ENCODE measurements around the gene NFIX.

NFIX gene

GRCh38 chr19:13112555-13112954 lies 117.3 kb downstream of the NFIX start:
- no peak for ATAC-seq

DNA sequence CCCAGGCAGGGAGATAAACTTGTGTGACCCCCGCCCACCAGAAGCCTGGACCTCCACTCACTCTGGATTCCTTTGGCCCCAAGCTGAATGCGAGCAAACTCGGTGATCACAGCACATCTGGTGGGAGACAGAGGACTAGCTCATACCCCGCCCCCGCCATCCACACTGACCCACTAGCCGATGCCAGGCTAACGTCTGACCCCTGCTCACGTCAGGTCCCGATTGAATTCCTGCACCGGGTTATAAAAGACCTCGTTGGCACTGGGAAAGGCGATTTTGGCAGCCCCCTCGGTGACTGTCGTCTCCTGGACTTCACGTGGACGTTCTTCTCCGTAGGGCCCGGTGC lies 120.6 kb downstream of the NFIX start:
- no peak for ATAC-seq

GRCh38 chr19:13116282-13117175 lies 121.3 kb downstream of the NFIX start, which contains the start of gene TRMT1:
TRMT1 (minus strand) TSS chr19:13116740; CDS start chr19:13116399, 341 bp downstream.
- peak; percentile 52 to 59 for ATAC-seq

- ATAC-seq = peak in 1 of 2 donors; percentile 2
These were observed 122.0 kb downstream of the NFIX start for GRCh38 chr19:13117176-13117771.

DNA sequence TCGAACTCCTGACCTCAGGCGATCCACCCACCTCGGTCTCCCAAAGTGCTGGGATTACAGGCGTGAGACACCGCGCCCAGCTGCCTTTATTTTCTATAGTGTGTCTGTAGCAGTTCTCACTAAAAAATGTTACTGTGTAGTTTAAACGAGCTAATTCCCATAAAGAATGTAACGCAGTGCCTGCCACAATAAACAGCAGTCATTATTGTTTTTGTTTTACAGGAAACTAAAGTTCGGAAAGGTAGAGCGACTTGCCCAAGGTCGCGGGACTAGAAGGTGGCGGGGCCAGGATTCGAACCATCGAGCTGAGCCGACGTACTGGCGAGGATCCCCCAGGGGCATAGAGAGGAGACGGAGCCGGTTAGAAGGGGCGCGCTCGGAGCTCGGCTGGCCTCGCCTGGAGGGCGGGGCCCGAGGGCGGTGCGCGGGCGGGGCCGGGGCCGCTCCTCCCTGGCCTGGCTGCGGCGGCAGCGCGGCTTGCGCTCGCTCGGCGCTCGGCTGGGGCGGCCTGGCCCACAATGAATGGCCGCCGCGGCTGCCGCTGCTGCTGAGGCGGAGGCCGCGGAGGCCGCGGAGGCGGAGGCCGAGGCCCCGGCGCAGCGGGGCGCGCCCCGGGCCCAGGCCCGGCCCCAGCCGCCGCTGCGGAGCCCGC lies 122.6 kb downstream of the NFIX start, which contains the start of gene NACC1:
Gene NACC1, plus strand, starts transcription at position 493 of the 652 bp plus-strand sequence. CDS start 16,944 bp downstream, outside the sequence.
- peak; percentile 77 to 83 for ATAC-seq

- ATAC-seq = peak; percentile 0 to 2
These were observed 123.3 kb downstream of the NFIX start for GRCh38 chr19:13118424-13119193.

DNA sequence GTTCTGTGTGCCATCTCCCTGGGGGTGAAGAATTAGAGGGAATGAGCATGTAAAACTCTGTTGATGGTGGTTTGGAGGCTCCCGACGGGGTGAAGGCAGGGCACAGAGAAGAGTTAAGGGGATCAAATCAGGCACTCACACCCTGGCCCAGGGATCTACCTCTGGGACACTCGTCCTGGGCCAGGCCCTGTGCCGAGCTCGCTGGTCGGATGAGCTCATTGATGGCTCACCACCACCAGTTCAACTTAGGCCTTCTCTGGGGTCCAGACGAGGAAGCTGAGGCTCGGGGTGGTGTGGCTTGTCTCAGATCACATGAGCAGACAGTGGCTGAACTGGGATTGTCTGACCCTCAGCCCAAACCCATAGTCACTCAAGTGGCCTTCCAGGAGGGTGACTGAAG lies 124.4 kb downstream of the NFIX start:
- ATAC-seq = no peak

GRCh38 chr19:13120031-13120430 lies 124.8 kb downstream of the NFIX start:
- ATAC-seq = no peak

GRCh38 chr19:13120817-13121216 lies 125.5 kb downstream of the NFIX start:
- ATAC-seq = no peak

DNA sequence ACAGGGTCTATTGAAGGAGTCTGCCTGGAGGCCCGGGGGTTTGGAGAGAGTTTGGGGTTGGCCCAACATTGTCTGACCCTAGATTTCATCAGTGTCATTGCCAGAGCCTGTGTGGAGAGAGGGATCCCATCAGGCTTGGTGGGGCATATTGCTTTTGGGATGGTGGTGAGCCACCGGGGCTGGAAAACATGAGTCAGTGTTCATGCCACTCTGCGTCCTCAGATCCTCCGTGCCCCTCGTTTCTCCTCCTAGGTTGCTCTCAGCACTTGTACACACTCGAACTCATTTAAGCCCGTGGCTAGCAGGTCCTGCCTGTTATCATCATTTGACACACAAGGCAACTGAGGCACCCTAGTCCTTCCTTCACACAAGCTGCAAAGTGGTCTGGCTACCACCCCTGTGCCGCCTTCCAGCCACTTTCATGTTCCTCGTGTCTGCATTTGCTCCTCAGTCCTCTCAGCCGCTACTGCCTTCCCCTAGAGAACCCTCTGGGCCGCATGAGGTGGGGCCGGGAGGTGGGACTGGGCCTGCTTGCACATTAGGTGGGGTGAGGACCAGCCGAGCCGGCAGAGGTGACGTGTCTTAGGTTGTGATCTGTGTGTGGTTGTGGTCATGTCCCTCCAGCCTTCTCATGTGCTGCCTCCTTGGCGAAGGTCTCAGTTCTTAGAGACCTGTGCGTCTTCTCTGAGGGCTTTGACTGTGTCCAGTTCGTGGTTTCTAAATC lies 126.4 kb downstream of the NFIX start:
- ATAC-seq = no peak

- ATAC-seq = no peak
These were observed 127.1 kb downstream of the NFIX start for GRCh38 chr19:13122275-13122878.

DNA sequence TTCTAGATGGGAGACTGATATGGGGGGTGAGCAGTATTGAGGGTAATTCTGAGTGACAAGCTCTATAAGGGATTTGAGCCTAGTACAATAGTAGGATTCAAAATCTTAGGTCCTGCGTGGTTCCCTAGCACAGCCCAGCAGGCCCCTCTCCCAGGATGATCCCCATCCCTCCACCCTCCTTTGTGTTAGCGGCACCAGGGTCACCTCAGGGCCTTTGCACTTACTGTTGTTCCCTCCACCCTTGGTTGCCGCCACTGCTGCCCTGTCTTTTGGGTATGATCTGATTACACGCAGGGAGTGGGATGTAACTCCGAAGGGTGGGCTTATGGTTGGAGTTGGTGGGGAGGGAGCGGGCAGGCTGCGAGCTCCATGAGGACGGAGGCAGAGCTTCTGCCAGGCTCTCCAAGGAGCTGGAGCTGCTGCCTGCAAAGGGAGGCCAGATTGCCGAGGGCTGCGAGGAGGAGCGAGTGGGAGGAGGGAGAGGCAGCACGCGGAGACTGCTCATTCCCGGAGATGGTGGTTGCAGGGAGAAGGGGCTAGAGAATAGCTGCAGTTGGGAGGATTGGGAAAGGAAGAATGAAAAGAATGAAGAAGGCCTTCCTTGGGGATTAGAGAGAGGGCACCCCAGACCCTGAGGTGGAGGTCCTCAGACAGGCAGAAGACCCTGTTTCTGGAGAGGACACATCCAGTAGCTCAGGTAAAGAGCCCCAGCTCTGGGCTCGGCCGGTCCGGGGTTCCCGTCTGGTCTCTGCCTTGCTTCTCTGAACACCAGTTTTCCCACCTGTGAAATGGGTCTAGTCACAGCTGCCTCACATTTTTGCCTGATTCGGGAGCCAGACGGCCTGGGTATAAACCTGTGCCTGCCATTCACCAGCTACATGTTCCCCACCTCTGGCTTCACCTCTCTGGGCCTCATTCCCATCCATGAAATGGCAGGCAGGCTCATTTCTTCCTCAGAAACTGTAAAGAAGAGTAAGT lies 128.0 kb downstream of the NFIX start:
- no peak for ATAC-seq

GRCh38 chr19:13127051-13127450 lies 131.8 kb downstream of the NFIX start:
- no peak for ATAC-seq

GRCh38 chr19:13127811-13128575 lies 132.7 kb downstream of the NFIX start:
- no peak for ATAC-seq

DNA sequence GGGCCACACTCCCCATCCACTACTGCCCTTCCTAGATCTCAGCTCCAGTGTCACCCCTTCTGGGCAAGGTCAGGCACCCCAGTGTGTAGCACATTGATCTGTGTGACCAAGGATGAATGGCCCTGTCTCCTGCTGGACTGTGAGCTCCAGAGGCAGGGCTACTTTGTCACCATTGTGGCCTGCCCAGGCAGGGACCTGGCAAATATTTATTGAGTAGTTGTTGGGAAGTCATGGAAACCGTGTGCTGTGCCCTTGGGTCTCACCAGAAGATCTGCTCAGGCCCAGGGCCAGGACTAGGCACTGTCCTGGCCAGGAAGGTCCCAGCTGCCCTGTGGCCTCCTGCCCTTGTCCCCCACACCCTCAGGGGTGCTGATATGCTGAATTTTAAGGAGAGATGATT lies 133.3 kb downstream of the NFIX start:
- no peak for ATAC-seq

- no peak for ATAC-seq
These were observed 134.1 kb downstream of the NFIX start for GRCh38 chr19:13129384-13129783.

GRCh38 chr19:13130886-13131490 lies 135.7 kb downstream of the NFIX start:
- no peak for ATAC-seq

DNA sequence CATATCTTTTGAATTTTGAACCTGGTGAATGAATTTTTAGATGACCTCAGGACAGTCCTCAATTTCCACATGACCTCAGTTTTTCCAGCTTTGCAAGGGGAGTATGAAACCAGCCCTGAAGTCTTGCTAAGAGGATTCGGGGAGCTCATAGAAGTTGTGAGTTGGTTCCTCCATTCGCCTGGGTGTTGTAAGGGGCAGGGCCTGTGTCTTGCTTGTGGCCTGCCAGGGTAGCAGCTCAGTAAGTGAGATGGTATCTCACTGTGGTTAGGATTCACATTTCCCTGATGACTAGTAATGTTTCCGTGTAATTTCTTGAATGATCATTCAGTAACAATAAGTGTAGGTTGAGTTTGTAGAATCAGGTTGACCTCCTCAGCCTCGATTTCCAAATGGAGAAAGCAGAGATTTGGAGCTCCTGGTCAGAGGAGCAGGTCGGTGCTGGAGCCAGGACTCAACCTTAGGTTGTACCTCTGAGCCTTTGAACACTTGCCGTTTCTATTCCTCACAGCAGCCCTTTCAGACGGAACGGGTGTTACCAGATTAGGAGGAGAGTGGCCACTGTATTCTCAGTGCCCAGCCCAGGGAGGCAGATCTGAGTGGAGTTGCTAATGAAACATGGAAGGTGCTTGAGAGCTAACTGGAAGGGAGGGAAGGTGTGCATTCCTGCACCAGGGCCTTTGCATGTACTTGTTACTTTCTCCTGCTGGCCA lies 137.4 kb downstream of the NFIX start:
- peak; percentile 96 to 98 for ATAC-seq
